H9 (cell line): Measurements from ENCODE around the gene RNU6-9. TPM values are rescaled to one million over a fixed set of nuclear protein-coding genes. Genes with fewer than 3 reads are reported as not detected.

Experiments
- DNase-seq: peaks from one replicate; pipeline ENCODE4 v3.0.0-alpha.2; 2017
- H2AFZ ChIP-seq: one replicate; pipeline ENCODE4 v1.6.1; 2013; ENCODE audit warnings: mild to moderate bottlenecking, low read length, control low read depth, moderate library complexity
- H2AK5ac ChIP-seq: 2 replicates; pipeline ENCODE4 v1.6.1; 2013; ENCODE audit warnings: low read length, control low read depth, mixed read lengths; ENCODE audit not compliant: insufficient read length
- H2BK120ac ChIP-seq: one replicate; pipeline ENCODE4 v1.6.1; 2013; ENCODE audit warnings: low read depth, mild to moderate bottlenecking, low read length, control low read depth, inconsistent platforms; ENCODE audit not compliant: poor library complexity, severe bottlenecking
- H2BK12ac ChIP-seq: 2 replicates; pipeline ENCODE4 v1.6.1; 2013; ENCODE audit warnings: low read length, control low read depth, mixed read lengths, low read depth; ENCODE audit not compliant: insufficient read length
- H2BK15ac ChIP-seq: 2 replicates; pipeline ENCODE4 v1.6.1; 2013; ENCODE audit warnings: low read depth, low read length, control low read depth
- H2BK20ac ChIP-seq: one replicate; pipeline ENCODE4 v1.6.1; 2013; ENCODE audit warnings: low read depth, mild to moderate bottlenecking, low read length, control low read depth, inconsistent platforms; ENCODE audit not compliant: poor library complexity, severe bottlenecking
- H2BK5ac ChIP-seq: 2 replicates; pipeline ENCODE4 v1.6.1; 2013; ENCODE audit warnings: low read length, control low read depth, mixed read lengths; ENCODE audit not compliant: insufficient read length
- H3K14ac ChIP-seq: 2 replicates; pipeline ENCODE4 v1.6.1; 2013; ENCODE audit warnings: low read length, control low read depth; ENCODE audit not compliant: insufficient read depth
- H3K18ac ChIP-seq: 2 replicates; pipeline ENCODE4 v1.6.1; 2013; ENCODE audit warnings: low read depth, mild to moderate bottlenecking, mixed read lengths, low read length, control low read depth; ENCODE audit not compliant: insufficient read length
- H3K23ac ChIP-seq: 2 replicates; pipeline ENCODE4 v1.6.1; 2013; ENCODE audit warnings: low read length, control low read depth, mixed read lengths, low read depth; ENCODE audit not compliant: insufficient read length
- H3K23me2 ChIP-seq: 2 replicates; pipeline ENCODE4 v1.6.1; 2013; ENCODE audit warnings: low read depth, mild to moderate bottlenecking, mixed read lengths, low read length, control low read depth; ENCODE audit not compliant: insufficient read length, poor library complexity, severe bottlenecking
- H3K27ac ChIP-seq: 2 replicates; pipeline ENCODE4 v1.5.1; 2013; ENCODE audit warnings: low read length, control low read depth, mixed read lengths, low read depth; ENCODE audit not compliant: insufficient read length
- H3K27me3 ChIP-seq: 2 replicates; pipeline ENCODE4 v1.6.1; 2013; ENCODE audit warnings: low read length, control low read depth, inconsistent platforms; ENCODE audit not compliant: insufficient read depth
- H3K4ac ChIP-seq: 2 replicates; pipeline ENCODE4 v1.6.1; 2013; ENCODE audit warnings: low read depth, mild to moderate bottlenecking, control low read depth, inconsistent platforms, low read length, moderate library complexity
- H3K4me1 ChIP-seq: 2 replicates; pipeline ENCODE4 v1.6.1; 2013; ENCODE audit warnings: low read length, control low read depth, inconsistent platforms; ENCODE audit not compliant: insufficient read depth
- H3K4me2 ChIP-seq: 2 replicates; pipeline ENCODE4 v1.6.1; 2013; ENCODE audit warnings: low read length, control low read depth, mixed read lengths; ENCODE audit not compliant: insufficient read length, insufficient read depth
- H3K56ac ChIP-seq: 2 replicates; pipeline ENCODE4 v1.6.1; 2013; ENCODE audit warnings: low read depth, mild to moderate bottlenecking, mixed read lengths, low read length, control low read depth; ENCODE audit not compliant: insufficient read length
- H3K79me1 ChIP-seq: 2 replicates; pipeline ENCODE4 v1.6.1; 2013; ENCODE audit warnings: low read depth, mild to moderate bottlenecking, moderate library complexity, low read length, control low read depth, inconsistent platforms; ENCODE audit not compliant: insufficient read depth, poor library complexity, severe bottlenecking
- H3K79me2 ChIP-seq: 2 replicates; pipeline ENCODE4 v1.6.1; 2013; ENCODE audit warnings: low read length, control low read depth, inconsistent platforms; ENCODE audit not compliant: insufficient read depth
- H3K9ac ChIP-seq: 2 replicates; pipeline ENCODE4 v1.6.1; 2013; ENCODE audit warnings: low read length, control low read depth, mixed read lengths; ENCODE audit not compliant: insufficient read length; ENCODE audit errors: extremely low read depth
- H3K9me3 ChIP-seq: one replicate; pipeline ENCODE4 v1.6.1; 2013; ENCODE audit warnings: low read depth, low read length, inconsistent platforms; ENCODE audit not compliant: control insufficient read depth
- H3T11ph ChIP-seq: one replicate; pipeline ENCODE4 v1.6.1; 2013; ENCODE audit warnings: mild to moderate bottlenecking, low read length, control low read depth, inconsistent platforms
- H4K20me1 ChIP-seq: one replicate; pipeline ENCODE4 v1.6.1; 2013; ENCODE audit not compliant: control insufficient read depth, insufficient read length, insufficient read depth
- H4K5ac ChIP-seq: 2 replicates; pipeline ENCODE4 v1.6.1; 2013; ENCODE audit warnings: low read depth, mild to moderate bottlenecking, mixed read lengths, low read length, control low read depth; ENCODE audit not compliant: insufficient read length
- H4K8ac ChIP-seq: replicated peaks from 2 replicates; pipeline ENCODE4 v1.6.1; 2013; ENCODE audit warnings: low read length, control low read depth, mixed read lengths, low read depth; ENCODE audit not compliant: insufficient read length
- H4K91ac ChIP-seq: 2 replicates; pipeline ENCODE4 v1.6.1; 2013; ENCODE audit warnings: low read depth, mild to moderate bottlenecking, moderate library complexity, mixed read lengths, low read length, control low read depth; ENCODE audit not compliant: insufficient read length
- H3K27ac Mint-ChIP-seq, 3 experiments: 2 replicates in 2 of 3; 3 replicates in 1 of 3; pipeline ENCODE4 v1.8.0; 2020 to 2021; ENCODE audit warnings: mixed read lengths in 3 of 3, mild to moderate bottlenecking in 1 of 3, moderate library complexity in 1 of 3
- H3K27me3 Mint-ChIP-seq: 2 replicates; pipeline ENCODE4 v1.8.0; 2021; ENCODE audit warnings: low read depth, mild to moderate bottlenecking, moderate library complexity, mixed read lengths
- H3K36me3 Mint-ChIP-seq, 3 experiments: 2 replicates in 2 of 3; 3 replicates in 1 of 3; pipeline ENCODE4 v1.8.0; 2020 to 2021; ENCODE audit warnings: low read depth in 3 of 3, mixed read lengths in 3 of 3; ENCODE audit not compliant: insufficient read depth in 1 of 3
- H3K4me1 Mint-ChIP-seq, 2 experiments: 2 replicates each; pipeline ENCODE4 v1.8.0; 2020; ENCODE audit warnings: mixed read lengths in 2 of 2
- H3K4me3 Mint-ChIP-seq, 2 experiments: 2 replicates in 1 of 2; 3 replicates in 1 of 2; pipeline ENCODE4 v1.8.0; 2020 to 2021; ENCODE audit warnings: mild to moderate bottlenecking in 2 of 2, mixed read lengths in 2 of 2, moderate library complexity in 1 of 2
- H3K9me3 Mint-ChIP-seq, 2 experiments: 2 replicates in 1 of 2; 3 replicates in 1 of 2; pipeline ENCODE4 v1.8.0; 2020; ENCODE audit warnings: mild to moderate bottlenecking in 2 of 2, mixed read lengths in 2 of 2, moderate library complexity in 1 of 2
- WGBS: extraction: QIAGEN DNeasy Blood & Tissue Kit; methylation state at CpG from one replicate; pipeline ENCODE4 v1.1.7; 2013; ENCODE audit warnings: missing lambda C conversion rate, low lambda C conversion rate, mixed read lengths; ENCODE audit not compliant: insufficient read length; ENCODE audit errors: extremely low coverage; 5-methylcytosine and 5-hydroxymethylcytosine counted together
- total RNA-seq: library from RNA; stranded (reverse); gene quantifications from 2 replicates; pipeline ENCODE4 v1.2.1, GENCODE V29; 2021
- TF ChIP-seq, protein P1 (sequence below): fragments of 200-600 bp; sonication (generic); conservative IDR thresholded peaks from 3 replicates; pipeline ENCODE4 v1.8.0; 2021; ENCODE audit warnings: antibody characterized with exemption, mild to moderate bottlenecking

RNU6-9 gene
- total RNA-seq, 1 experiment from 2014 or later = not detected

DNA sequence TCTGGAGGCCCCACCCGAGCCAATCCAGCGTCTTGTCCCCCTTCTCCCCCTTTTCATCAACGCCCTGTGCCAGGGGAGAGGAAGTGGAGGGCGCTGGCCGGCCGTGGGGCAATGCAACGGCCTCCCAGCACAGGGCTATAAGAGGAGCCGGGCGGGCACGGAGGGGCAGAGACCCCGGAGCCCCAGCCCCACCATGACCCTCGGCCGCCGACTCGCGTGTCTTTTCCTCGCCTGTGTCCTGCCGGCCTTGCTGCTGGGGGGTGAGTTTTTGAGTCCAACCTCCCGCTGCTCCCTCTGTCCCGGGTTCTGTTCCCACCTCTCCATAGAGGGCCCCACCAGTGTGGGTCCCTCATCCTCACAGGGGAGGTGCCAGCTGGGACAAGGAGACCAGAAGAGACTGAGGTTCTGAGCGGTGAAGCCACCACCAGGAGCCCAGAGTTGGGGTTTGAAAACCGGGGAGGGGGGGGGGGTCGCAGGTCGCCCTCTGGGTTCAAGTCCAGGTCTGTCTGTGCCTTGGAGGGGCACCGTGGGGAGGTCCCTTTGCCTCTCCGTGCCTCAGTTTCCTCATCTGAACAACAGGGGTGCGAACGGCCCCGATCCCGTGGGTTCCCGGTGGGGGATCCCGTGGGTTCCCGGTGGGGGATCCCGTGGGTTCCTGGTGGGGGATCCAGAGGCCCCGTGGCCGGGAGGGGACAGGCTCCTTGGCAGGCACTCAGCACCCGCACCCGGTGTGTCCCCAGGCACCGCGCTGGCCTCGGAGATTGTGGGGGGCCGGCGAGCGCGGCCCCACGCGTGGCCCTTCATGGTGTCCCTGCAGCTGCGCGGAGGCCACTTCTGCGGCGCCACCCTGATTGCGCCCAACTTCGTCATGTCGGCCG lies 40.9 kb upstream of the RNU6-9 start, which contains the start of gene ELANE:
Gene ELANE, plus strand, starts transcription at position 168 of the 878 bp plus-strand sequence. Its CDS starts 26 bp downstream, at position 194.
- Histone ChIP-seq H4K5ac (no peak within 1 kb of the TSS), H4K20me1 (no peaks in the 10 kb centered on the region), H3T11ph (no peak within 1 kb of the TSS), H3K4me2 (no peak within 1 kb of the TSS), H3K79me1 (no peaks in the 10 kb centered on the region), H3K14ac (no peak within 1 kb of the TSS), H2AFZ (no peak within 1 kb of the TSS), H2BK120ac (no peak within 1 kb of the TSS), H2BK12ac (no peak within 1 kb of the TSS), H2AK5ac (no peak within 1 kb of the TSS), H3K27me3 (no peaks in the 10 kb centered on the region), H3K9ac (no peak within 1 kb of the TSS), H4K8ac (no peak within 1 kb of the TSS), H3K23ac (no peak within 1 kb of the TSS), H3K23me2 (no peaks in the 10 kb centered on the region), H2BK5ac (no peak within 1 kb of the TSS), H3K9me3 (no peaks in the 10 kb centered on the region), H3K27ac (no peak within 1 kb of the TSS), H3K79me2 (no peaks in the 10 kb centered on the region), H3K4me1 (no peaks in the 10 kb centered on the region), H3K56ac (no peak within 1 kb of the TSS), H2BK15ac (no peak within 1 kb of the TSS; the same call in 1 of the 2 replicates), H3K4ac (no peak within 1 kb of the TSS), H2BK20ac (no peak within 1 kb of the TSS), H3K18ac (no peak within 1 kb of the TSS), H4K91ac (no peak within 1 kb of the TSS)
- Mint-ChIP-seq H3K27me3 (peaks cover 17% of the 10 kb centered on the region), H3K27ac (no peak within 1 kb of the TSS), H3K4me3 (no peak within 1 kb of the TSS), H3K9me3 (no peaks in the 10 kb centered on the region; a peak in 1 of 5 replicates), H3K4me1 (peaks cover 0 to under 1% of the 10 kb centered on the region in 2 experiments; a peak in 1 of 4 replicates), H3K36me3 (no peaks in the 10 kb centered on the region)
- no peak for DNase-seq
- TF ChIP-seq, protein P1, sequence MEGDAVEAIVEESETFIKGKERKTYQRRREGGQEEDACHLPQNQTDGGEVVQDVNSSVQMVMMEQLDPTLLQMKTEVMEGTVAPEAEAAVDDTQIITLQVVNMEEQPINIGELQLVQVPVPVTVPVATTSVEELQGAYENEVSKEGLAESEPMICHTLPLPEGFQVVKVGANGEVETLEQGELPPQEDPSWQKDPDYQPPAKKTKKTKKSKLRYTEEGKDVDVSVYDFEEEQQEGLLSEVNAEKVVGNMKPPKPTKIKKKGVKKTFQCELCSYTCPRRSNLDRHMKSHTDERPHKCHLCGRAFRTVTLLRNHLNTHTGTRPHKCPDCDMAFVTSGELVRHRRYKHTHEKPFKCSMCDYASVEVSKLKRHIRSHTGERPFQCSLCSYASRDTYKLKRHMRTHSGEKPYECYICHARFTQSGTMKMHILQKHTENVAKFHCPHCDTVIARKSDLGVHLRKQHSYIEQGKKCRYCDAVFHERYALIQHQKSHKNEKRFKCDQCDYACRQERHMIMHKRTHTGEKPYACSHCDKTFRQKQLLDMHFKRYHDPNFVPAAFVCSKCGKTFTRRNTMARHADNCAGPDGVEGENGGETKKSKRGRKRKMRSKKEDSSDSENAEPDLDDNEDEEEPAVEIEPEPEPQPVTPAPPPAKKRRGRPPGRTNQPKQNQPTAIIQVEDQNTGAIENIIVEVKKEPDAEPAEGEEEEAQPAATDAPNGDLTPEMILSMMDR = no peak
- whole genome bisulfite sequencing = no CpG with 5 or more reads among the region's 55 CpGs
